GDM1 (cell line): Measurements from ENCODE around the gene LSAMP.
"Not testable (repeated sequence)": the region's sequence is repeated elsewhere in the genome, so short reads cannot be mapped to it uniquely, and the experiment has no call there.

Source experiments
- DNase-seq: peaks from one replicate; lab custom pipeline; 2025; lab: John Stamatoyannopoulos, UW

The LSAMP gene

DNA sequence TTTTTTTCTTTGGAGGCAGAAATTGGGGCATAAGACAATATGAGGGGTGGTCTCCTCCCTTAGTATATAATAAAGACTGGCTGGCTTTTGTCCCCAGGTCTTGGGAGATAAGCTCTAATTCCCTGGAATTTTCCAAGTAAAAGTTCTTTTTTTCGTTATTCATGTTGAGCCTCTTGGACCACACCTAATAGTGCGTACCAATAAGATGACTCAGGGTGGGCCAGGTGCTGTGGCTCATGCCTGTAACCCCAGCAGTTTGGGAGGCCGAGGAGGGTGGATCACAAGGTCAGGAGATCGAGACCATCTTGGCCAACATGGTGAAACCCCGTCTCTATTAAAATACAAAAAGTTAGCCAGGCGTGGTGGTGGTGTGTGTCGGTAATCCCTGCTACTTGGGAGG, 645.2 kb downstream of the LSAMP start:
- DNase-seq: not testable (repeated sequence)

DNA sequence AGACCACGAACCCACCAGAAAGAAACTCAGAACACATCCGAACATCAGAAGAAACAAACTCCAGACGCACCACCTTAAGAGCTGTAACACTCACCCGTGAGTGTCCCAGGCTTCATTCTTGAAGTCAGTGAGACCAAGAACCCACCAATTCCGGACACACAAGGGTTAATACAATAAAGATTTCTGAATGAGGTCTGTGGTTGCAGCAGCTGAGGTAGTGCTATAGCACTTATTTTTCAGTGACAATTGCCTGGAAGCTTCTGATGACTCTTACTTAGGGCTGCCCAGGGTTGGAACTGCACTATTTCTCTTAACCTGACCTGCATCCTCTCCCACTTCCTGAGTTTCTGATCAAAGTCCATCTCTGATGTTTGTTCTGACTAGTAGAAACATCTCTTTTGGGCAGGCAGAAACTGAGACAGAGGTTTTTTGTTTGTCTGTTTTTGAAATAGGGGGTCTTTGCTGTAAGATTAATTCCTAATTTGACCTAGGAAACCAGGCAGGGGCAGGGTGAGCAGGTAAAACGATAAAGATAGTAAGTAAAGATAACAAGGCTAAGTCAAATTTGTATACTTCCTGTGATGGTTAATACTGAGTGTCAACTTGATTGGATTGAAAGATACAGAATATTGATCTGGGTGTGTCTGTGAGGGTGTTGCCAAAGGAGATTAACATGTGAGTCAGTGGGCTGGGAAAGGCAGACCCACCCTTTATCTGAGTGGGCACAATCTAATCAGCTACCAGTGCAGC, 652.9 kb downstream of the LSAMP start:
- DNase-seq: no peak

DNA sequence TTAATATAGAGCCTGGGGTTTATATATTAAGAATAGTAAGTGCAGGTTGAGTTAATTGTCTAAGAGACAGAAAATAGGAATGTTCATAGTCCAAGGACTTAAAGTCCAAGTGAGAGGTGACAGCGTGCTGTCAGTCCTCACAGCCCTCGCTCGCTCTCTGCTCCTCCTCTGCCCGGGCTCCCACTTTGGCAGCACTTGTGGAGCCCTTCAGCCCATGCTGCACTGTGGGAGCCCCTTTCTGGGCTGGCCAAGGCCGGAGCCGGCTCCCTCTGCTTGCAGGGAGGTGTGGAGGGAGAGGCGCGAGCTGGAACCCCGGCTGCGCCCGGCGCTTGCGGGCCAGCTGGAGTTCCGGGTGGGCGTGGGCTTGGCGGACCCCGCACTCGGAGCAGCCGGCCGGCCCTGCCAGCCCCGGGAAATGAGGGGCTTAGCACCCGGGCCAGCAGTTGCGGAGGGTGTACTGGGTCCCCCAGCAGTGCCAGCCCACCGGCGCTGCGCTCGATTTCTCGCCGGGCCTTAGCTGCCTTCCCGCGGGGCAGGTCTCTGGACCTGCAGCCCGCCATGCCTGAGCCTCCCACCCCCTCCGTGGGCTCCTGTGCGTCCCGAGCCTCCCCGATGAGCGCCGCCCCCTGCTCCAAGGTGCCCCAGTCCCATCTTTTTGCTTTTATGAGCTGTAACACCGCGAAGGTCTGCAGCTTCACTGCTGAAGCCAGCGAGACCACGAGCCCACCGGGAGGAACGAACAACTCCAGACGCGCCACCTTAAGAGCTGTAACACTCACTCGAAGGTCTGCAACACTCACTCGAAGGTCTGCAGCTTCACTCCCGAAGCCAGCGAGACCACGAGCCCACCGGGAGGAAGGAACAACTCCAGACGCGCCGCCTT, 653.8 kb downstream of the LSAMP start:
- not testable (repeated sequence) for DNase-seq

DNA sequence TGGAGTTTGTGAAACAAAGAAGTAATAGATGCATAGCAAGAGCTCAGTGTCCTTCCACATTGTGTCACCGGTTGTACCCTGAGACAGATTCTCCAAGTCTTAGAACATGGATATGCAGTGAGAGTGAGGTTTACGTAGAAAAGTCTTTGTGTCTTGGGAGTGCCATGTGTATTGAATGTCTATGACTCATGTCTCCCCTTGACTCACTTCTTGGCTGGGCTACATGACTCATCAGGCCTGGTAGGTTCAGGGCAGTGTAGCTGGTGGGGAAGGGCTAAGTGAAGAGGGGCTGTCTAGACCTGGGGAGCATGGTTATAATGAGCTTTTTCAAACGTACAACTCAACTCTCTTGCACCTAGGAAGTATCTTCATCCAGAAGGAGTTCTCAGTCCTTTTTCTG, 654.5 kb downstream of the LSAMP start:
- no peak for DNase-seq

DNA sequence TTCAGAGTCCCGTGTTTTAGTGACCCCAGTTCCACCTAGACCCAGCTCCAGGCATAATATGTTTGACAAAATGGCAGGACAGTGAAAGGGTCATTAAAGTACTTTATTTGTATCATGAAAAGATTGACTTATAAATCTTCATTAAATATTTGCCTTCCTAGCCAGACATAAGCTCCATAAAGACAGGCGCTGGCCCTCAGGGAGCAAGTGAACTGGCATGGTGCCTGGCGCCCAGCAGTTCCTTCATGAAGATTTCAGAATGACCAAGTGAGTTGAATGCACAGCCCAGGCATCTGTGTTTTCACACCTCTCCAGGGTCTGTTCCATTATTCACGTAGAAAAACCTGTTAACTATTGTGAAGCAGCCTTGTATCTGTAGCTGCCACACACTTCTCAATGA, 655.8 kb downstream of the LSAMP start:
- DNase-seq: no peak

DNA sequence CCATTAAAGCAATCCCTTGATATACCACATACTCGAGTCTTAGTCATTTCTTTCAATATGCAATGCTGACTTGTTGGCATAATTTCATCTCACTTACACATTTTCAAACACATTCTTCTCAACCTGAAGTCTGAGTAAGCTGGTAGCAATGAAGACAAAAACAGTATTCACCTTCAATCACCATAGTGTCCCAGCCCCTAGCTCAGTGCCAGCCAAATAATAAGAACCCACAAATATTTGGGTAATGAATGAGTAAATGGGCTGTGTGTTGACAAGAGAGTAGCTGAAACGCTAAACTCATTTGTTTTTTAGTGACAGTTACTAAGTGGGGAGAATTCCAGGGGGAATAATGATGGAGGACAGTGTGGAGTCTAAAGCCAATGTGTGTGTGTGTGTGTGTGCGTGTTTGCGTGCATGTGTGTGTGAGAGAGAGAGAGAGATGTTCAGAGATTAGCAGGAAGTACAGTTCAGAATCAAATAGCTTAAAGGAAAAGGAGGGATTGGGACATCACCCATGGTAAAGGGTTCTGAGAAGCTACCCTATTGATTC, 656.3 kb downstream of the LSAMP start:
- no peak for DNase-seq

DNA sequence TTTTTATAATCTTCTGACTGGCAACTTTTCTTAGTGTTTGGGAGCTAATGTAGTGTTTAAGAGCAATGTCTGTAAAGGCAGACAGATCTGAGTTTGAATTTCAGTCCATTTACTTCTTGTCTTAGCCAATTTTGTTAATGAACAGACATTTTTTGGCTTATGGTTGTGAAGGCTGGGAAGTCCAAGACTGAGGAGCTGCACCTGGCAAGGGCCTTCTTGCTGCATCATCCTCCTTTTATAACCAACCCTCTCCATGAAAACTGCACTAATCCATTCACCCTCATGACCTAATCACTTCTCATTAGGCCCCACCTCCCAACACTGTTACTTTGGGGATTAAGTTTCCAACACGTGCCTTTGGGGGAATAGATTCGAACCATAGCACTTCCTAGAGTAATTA, 657.5 kb downstream of the LSAMP start:
- no peak for DNase-seq

DNA sequence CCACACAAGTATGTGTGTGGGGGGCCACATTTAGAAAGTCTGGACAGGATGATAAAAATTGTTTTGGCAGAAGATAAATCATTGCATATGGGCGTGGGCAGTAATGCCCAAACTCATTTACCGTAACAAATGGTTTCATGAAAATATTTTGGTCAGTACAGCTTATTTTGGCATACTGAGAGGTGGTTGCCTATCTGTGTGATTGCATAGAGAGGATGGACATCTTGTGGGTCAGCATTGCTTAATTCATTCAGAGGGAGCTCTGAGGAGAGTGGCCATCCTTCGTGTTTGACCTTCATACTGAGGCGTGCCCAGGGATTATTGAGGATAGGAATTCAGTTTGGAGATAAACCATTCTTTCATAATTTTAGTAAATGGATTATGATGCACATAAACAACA, 659.5 kb downstream of the LSAMP start:
- no peak for DNase-seq

DNA sequence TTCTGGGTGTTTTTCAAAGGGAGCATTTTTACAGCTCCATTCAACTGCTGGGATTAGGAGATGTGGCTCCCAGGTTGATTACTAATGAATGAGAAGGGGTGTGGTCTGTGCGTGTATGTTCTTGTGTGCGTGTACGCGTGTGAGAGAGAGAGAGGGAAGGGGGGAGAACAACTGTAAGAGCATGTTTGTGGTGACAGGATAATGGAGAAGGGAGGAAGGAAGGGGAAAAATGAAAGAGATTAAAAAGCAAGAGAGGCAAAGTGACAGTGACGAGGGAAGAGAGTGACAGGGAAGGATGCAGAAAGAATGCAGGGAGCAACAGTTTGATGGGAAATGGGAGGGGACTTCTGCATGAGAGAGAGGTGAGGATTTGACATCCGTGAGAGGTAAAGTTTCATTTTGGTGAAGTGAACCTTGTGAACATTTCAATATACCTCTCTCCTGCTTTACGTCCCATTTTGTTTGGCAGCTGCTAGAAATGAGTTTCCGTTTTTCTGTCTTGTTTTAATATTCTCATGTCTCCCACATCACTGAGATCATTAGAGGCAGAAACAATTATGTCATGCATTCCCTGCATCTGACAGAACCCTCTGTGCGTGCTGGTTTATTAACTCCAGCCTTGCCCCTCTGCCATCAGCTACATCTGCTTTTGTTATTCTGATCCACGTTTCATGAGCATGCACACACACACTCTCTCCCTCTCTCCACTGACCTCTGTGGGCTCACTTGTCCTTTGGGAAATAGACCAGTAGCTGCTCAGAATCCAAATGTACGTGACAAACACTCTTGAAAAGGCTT, 660.3 kb downstream of the LSAMP start:
- DNase-seq: no peak

DNA sequence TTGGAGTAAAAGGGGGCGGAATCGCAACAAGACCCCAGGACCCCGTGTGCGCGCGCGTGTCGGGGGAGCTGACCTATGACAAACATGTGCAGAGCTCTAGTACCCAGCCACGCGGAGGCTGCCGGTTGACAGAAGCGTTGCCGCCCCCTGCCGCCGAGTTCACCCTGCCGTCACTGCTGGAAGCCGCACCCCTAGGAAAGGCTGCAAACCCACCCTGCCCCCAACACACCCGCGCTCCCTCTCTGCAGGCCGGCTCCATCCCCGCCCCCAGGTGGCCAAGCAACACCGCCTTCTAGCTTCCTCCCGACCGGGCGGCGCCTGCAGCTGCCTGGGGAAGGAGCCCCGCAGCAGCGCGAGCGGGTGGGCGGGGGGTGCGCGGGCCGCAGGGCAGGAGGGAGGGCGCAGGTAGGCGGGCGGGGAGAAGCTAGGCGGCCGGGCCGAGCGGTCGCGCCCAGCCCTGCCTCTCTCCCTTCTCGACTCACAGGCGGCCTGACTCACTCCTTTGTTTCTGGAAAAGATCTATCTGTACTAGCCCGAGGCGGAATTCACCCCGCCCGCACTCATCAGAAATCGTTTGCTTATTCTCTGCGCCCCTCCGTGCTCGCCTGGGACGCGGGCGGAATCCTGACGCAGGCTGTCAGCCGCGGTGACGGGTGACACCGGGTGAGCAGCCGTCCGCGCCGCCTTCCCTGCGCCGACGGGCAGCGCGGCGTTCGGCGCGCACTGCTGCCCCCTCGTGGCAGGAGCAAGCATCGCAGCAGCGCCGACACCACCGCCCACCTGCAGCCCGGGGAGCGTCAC, 661.1 kb downstream of the LSAMP start:
- peak; percentile 72 for DNase-seq

DNA sequence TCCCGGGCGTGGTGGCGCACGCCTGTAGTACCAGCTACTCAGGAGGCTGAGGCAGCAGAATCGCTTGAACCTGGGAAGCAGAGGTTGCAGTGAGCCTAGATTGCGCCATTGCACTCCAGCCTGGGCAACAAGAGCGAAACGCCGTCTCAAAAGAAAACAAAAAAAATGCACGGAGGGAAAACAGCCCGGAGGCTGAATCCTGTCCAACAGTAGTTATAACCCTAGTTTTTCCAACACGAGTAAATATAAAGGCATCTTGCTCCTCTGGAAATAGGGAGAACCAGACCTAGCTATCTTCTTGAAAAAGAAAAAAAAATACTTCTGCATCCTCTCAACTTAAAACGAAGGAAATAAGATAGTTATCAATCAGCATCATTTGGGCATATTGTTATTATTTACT, 661.9 kb downstream of the LSAMP start:
- not testable (repeated sequence) for DNase-seq

DNA sequence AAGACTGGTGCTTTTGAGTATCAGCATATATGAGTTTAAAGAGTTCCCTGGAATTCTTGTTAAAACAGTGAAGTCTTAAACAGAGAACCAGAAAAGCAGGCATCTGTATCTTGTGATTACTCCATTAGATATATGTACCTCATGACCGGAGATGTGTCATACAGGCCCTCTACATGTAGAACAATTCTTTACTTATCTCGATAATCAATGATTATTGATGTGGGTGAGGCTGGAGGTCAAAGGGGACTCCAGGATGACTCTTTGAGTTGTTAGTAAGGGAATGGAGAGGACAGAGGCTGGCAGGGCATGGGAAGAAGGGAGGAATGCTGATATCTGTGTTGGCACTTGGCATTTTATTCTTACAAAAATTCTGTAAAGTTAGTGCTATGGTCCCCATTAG, 666.3 kb downstream of the LSAMP start:
- no peak for DNase-seq

DNA sequence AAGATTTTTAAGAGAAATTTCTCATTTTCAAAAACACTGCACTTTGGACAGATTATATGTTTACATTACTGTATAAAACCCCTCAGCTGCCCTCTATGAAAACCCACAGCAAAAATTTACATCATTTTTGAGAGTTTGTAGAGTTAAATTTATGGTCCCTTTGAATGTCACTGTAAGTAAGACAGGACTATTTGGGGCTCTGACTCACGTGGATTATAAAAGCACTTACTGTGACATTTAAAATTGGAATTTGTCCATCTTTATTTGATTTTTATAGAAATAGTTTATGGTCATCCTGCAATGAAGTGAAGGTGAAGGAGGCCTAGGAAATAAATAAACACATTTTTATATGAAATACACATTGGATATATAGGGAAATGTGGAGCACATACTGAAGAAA, 672.3 kb downstream of the LSAMP start:
- no peak for DNase-seq

DNA sequence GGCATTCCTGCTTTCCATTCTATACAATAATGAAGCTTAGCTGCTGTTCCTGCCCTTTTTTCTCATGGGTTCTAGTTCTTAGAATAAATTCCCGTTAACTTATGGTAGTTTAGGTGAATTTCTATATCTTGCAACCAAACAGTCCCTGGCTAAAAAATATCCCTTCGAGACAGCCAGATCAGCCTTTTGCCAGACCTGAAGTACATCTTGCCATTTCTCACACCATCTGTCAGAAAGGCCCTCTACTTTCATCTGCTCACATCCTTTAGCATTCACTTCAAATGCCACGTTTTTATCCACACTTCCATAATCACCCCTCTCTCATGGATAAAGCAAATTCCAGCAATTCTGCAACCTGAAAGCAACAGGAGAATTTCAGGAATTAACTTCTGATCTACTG, 676.6 kb downstream of the LSAMP start:
- DNase-seq: no peak

DNA sequence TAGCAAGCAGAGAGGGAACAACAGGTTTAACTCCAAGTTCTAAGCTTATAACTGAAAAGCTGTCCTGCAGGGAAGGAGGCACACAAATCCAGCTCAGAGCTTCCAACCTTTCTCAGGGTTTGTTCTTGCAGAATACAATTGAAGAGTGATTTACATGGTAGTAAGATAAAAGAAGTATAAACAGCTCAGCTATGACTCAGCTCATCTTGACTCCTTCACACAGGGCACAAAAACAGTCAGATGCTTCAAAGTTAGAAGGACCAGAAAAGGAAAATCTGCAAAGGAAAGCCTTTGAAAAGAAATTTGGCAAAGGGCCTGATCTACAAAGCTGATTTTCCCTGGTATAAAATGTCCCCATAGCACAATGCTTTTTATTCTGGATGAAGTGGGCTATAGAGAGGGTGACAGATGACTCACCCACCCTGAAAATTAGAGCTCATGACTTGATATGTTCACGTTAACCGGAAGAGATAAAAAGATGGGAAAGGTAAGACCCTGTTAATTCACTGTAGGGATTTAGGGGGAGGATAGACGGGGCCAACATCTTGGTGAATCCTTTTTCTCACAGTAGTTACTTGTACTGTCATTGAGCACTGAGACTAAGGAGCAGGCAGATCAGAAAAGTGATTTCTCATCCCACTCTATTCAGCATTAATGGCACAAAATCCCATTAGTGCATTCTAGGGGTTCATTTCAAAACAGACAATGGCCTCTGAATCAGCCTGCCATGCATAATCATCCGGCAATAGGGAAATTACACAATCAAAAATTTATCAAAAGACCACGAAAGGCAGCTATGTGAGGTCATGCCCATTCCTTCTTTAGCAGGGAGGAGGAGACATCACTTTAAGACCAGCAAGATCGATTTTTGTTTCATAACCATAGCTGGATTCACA, 678.5 kb downstream of the LSAMP start:
- no peak for DNase-seq

DNA sequence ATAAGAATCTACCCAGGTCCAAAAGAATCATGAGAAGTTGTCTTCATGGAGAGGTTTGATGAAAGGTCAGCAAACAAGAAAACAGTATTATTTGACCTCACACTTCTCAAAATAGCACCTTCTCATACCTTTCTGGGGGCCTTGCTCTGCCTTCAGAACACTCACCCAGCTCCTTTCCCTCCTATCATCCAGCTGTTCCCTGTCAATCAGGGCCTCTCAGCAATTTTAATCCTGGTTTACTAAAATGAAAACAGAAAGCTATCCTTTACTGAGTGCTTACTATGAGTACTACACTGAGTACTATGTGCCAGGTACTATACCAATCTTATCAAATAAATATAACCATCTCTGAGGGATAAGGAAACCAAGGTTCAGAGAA, 683.4 kb downstream of the LSAMP start:
- DNase-seq: no peak

DNA sequence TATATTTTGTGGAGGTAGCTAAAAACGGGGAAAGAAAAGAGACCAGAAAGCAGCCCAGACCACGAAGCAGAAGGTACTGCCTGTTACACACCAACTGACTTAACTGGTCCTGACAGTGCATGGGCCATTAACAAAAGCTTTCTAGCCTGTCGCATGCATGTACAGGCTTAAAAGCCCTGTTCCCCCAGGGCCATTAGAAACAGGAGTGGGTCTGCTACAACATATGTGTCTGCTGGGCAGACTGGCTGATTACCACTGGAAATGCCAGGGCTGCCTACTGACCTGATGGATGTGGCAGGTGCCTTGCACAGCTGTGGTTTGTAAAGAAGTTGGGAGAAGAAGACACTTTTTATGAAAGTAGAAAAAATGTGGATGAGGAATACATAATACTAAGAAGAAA, 684.6 kb downstream of the LSAMP start:
- DNase-seq: no peak

DNA sequence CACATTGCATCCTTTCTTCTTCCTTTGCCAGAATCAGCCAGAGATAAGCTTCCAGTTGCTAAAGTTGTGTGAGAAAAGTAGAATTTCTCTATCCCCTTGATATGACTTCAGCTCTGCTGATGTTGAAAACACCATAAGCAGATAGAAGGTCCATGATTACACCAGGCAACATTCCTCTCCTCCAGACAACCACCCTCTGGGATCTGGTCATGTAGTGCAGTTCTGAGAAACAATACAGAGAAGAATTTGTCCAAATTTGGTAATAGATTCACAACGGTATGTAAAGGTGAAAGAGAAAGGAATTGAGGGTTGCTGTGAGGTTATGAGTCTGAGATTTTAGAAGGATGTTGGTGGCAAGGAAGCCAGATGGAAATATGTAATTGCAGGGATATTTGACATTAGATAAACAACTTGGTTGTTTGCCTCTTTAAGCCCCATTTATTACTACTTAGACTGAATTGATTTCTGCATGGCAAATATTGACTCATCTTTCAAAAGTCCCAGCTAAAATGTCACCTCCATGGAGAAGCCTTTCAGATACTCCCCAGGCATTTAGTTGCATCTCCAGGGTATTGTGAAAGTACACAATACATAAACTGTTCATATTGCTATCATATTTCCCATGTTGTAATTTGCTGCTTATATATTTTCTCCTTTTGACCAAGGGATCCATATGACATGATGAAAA, 687.1 kb downstream of the LSAMP start:
- no peak for DNase-seq

DNA sequence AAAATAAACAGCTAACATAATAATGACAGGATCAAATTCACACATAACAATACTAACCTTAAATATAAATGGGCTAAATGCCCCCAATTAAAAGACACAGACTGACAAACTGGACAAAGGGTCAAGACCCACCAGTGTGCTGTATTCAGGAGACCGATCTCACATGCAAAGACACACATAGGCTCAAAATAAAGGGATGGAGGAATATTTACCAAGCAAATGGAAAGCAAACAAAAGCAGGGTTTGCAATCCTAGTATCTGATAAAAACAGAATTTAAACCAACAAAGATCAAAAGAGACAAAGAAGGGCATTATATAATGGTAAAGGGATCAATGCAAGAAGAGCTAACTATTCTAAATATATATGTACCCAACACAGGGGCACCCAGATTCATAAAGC, 692.3 kb downstream of the LSAMP start:
- not testable (repeated sequence) for DNase-seq
